HG03558 (cell line): ENCODE measurements around the gene ASXL2.
"Not testable (repeated sequence)": the region's sequence is repeated elsewhere in the genome, so short reads cannot be mapped to it uniquely, and the experiment has no call there.

Experiments
- ATAC-seq: cut with Tn5 transposase; IDR thresholded peaks from one replicate; pipeline ENCODE4 v1.9.1; 2021; ENCODE audit warnings: moderate number of reproducible peaks; ENCODE audit not compliant: unreplicated experiment; ENCODE audit errors: extremely low read depth

The ASXL2 gene

DNA sequence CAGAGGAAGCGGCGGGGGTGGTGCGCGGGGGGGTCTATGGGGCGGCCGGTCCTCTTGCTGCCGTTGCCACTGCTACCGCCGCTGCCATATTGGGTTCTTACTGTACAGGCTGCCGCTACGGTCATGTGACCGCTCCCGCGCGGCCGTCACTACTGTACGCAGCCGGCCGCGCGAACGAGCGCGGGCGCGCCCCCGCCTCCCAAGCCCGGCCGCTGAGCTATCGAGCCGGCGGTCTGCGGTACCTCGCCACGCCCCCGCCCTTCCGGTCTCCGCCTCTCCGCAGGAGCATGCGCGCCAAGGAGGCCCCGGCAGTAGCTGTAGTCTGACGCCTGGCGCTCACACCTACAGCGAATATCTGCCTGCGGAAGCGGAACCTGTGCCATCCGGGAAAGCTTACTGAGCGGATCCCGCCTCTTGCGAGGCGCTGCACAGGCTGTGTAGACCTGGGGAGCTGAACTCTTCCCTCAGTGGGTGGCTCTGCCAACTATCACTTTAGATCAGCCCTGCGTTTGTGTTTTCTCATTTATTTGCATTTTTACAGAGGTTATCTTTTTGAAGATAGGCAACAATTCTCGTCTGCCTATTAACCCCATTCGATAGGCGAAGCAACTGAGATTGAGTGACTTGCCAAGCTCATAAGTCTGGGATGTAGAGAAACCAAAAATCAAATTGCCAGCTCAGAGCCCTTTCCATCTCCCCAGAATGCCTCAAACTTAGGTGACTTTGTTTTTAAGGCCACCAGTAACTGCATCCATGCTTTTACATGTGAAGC lies at the start of gene ASXL2:
TSS of gene ASXL2 (minus strand) at position 127 of the 772 bp plus-strand sequence. CDS start 265 bp downstream, outside the sequence.
- ATAC-seq: peak; percentile 89

- no peak for ATAC-seq
These were observed 48.9 kb upstream of the ASXL2 start for GRCh38 chr2:25926984-25927756.

- ATAC-seq: no peak
These were observed 44.2 kb upstream of the ASXL2 start for GRCh38 chr2:25922501-25922900.

DNA sequence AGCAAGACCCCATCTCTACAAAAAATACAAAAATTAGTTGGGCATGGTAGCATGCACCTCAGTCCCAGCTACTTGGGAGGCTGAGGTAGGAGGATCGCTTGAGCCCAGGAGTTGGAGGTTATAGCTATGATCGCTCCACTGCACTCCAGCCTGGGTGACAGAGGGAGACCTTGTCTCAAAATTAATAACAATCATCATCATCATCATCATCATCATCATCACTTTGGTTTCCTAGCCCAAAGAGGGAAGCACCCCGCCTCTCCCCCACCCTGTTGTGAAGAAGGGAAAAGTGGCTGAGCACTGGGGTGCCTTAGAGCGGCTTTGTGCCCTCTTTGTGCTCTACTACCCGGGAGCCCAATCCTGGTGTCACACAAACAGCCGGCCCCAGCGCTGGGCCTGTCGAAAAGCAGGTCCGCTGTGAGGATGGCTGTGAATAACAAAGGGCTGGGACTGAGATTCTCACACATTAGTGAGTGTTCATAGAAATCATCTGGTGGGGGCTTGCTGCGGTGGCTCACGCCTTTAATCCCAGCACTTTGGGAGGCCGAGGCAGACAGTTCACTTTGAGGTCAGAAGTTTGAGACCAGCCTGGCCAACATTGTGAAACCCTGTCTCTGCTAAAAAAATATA lies 42.6 kb upstream of the ASXL2 start:
- ATAC-seq: no peak

- no peak for ATAC-seq
These were observed 42.0 kb upstream of the ASXL2 start for GRCh38 chr2:25920336-25920735.

DNA sequence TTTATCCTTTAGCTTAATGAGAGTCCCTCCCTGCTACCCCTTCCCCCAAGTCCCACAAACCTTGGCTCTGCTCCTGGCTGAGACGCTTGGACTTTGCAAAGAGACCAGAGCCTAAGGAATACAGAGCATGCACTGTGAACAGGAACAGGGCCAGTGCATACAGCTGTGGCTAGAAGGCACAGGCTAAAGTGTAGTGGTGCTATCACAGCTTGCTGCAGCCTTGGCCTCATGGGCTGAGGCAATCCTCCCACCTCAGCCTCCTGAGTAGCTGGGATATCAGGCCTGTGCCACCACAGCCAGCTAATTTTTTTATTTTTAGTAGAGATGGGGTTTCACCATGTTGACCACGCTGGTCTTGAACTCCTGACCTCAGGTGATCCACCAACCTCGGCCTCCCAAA lies 39.5 kb upstream of the ASXL2 start:
- no peak for ATAC-seq

DNA sequence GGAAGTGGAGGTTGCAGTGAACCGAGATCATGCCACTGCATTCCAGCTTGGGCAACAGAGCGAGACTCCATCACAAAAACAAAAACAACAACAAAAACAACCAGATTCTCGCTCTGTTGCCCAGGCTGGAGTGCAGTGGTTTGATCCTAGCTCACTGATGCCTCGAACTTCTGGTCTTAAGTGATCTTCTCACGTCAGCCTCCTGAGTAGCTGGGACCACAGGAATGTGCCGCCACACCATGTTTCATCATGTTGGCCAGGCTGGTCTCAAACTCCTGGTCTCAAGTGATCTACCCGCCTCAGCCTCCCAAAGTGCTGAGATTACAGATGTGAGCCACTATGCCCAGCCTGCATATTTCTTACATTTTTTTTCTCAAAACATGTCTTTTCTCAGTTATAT lies 39.1 kb upstream of the ASXL2 start:
- not testable (repeated sequence) for ATAC-seq

GRCh38 chr2:25915944-25916772 lies 37.9 kb upstream of the ASXL2 start:
- not testable (repeated sequence) for ATAC-seq

DNA sequence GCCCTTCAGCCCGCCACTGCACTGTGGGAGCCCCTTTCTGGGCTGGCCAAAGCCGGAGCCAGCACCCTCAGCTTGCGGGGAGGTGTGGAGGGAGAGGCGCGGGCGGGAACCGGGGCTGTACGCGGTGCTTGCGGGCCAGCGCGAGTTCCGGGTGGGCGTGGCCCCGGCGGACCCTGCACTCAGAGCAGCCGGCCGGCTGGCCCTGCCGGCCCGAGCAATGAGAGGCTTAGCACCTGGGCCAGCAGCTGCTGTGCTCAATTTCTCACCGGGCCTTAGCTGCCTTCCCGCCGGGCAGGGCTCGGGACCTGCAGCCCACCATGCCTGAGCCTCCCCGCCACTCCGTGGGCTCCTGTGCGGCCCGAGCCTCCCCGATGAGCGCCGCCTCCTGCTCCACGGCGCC lies 37.1 kb upstream of the ASXL2 start:
- ATAC-seq: not testable (repeated sequence)

- ATAC-seq: not testable (repeated sequence)
These were observed 35.3 kb upstream of the ASXL2 start for GRCh38 chr2:25913696-25913973.

GRCh38 chr2:25912851-25913695 lies 34.8 kb upstream of the ASXL2 start:
- ATAC-seq: no peak

GRCh38 chr2:25909574-25909973 lies 31.3 kb upstream of the ASXL2 start:
- ATAC-seq: not testable (repeated sequence)

DNA sequence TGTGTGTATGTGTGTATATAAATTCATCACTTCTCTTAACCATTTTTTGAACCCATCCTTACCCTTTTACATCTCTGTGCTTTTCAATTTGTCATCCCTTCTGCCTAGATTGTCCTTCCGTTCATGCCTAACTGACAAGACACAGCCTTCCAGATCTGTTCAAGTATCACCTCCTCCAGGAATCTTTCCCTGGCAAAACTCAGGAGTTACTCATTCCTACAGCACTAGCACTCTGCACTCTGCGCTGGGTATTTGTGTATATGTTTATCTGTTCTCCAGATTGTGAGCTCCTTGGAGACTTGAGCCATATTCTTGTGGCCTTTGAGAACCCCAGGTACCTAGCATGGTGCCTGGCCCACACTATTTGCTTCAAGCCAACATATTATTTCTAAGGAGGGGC lies 26.8 kb upstream of the ASXL2 start:
- no peak for ATAC-seq

DNA sequence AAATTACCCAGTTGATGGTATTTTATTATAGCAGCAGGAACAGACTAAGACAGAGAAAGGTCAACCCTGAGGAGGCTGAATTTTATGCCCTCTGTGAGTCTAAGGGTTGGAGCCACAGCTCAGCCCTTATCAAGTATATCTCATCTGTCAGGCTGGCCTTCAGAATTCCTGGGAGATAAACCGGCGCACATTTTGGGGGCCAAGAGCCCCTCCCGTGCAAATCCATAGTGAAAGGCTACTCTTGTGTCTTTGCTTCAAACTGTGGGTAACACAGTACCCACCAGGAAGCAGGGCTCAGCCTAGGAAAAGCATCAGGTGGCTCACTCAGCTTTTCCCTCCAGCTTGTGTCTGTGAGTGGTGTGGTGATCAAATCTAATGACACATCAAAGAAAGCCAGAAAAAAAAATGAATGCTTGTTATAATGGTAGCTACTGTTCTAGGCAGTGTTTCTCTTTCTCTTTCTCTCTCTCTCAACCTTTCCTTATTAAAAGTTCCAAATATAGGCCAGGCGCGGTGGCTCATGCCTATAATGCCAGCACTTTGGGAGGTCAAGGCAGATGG lies 25.0 kb upstream of the ASXL2 start:
- ATAC-seq: no peak

DNA sequence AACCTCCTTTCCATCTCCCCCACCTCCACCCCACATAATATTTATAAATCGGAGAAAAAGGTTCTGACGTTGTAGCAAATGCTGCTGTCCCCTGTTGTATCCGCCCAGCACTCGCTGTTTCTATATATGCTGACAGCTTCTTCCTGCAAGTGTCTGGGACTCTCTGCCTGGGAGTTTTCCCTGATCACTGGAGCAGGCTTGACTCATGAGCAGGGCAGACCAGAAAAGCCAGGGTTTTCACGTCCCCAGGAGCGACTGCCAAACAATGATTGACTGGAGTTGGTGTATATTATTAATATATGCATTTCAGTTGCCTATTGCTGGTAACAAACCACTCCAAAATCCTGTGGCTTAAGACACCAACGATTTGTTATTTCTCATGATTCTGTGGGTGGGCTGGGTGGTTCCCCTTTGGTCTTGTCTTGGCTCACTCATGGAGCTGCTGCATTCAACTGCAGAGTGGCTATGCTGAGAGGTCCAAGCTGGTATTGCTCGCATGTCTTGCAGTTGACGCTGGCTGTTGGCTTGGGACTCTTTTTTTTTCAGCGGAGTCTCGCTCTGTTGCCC lies 21.2 kb upstream of the ASXL2 start:
- no peak for ATAC-seq

DNA sequence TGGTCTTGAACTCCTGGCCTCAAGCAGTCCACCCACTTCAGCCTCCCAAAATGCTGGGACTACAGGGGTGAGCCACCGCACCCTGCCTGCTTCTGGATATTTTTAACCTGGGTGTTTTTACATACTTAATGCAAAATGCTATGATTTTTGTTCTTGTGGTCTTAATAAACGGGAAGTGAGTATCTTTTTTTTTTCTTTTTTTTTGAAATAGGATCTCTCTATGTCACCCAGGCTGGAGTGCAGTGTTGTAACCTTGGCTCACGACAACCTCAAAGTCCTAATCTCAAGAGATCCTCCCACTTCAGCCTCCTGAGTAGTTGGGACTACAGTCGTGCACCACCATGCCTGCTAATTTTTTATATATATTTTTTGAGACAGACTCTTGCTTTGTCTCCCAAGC lies 19.2 kb upstream of the ASXL2 start:
- no peak for ATAC-seq

GRCh38 chr2:25896308-25896707 lies 18.0 kb upstream of the ASXL2 start:
- not testable (repeated sequence) for ATAC-seq

DNA sequence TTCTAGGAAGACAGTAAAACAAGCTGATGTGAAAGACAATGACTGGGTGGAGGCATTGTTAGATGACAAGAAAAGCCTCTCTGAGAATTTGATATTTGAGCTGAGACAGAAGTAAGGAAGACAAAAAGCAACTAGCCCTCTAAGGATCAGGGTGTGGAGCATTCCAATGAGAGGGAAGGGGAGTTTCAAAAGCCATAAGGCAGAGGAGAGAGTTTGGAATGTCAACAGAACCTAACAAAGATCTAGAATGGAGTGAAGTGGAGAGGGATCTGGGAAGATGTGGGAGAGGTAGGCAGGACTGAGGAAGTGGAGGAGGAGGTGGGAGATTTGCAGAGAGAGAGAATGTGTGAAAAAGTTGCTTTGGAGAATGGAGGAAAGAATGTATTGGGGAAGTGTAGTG lies 17.3 kb upstream of the ASXL2 start:
- ATAC-seq: no peak

DNA sequence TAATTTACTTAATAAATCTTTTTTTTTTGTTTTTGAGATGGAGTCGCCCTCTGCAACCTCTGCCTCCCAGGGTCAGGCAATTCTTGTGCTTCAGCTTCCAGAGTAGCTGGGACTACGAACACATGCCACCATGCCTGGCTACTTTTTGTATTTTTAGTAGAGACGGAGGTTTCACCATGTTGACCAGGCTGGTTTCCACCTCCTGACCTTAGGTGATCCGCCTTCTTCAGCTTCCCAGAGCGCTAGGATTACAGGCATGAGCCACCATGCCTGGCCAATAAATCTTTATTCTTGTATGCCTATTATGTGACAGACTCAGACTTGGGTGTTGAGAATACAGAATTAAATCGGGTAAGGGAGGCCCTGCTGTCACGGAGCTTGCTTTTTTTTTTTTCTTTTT lies 16.7 kb upstream of the ASXL2 start:
- ATAC-seq: no peak
